SHP77 treated with DMSO at 0.1 percent for 48 hours (cell line): ENCODE data around the gene TRABD2B.

Source experiments
- DNase-seq: peaks from one replicate; lab custom pipeline; 2025; lab: John Stamatoyannopoulos, UW

Gene TRABD2B

GRCh38 chr1:47935856-47936255 lies 61.3 kb downstream of the TRABD2B start:
- DNase-seq = no peak

- no peak for DNase-seq
Observed at GRCh38 chr1:47935163-47935562, 62.0 kb downstream of the TRABD2B start.

DNA sequence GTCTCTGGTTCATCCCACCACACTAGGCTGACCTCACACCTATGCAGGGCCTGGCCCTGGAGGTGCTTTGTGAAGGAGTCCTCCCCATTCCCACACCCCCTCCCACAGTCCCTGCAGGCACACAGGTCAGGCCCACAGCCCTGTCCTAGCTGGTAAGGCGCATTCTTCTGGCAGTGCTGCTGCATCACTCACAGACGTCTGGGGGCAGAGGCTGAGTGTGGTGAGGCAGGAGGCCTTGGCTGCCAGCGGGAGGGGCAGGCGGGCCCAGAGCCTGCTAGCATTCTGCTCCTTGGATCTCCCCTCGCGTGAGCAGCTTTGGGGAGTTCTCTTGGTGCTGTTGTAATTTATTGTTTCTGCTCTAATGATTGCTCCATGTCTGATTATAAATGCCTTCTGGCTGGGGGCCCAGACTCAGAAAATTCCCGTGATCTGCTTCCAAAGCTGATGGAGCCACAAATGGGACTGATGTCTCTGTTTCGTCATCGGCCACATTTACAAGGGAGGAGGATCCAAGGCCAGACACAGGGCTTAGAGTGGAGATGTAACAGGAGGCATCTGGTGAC lies 62.9 kb downstream of the TRABD2B start:
- DNase-seq = no peak

DNA sequence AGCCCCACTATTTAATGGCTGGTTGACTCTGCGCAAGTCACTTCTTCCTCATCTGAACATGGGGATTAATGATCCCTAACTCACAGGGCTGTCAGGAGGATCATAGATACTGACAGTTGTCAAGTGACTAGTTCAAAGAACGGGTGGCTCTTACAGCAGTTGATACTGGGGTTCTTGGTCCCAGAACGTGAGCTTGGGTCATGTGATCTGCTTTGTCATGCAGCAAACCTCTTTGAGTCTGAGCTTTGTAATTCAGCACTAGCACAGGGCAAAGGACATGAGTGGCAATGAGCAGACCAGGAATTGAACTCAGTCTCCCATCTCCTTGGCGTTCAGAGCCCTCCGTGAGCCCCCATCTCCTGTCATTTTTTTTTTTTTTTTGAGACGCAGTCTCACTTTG lies 64.4 kb downstream of the TRABD2B start:
- no peak for DNase-seq

- DNase-seq = no peak
Observed at GRCh38 chr1:47931395-47931794, 65.8 kb downstream of the TRABD2B start.

GRCh38 chr1:47930210-47930840 lies 66.9 kb downstream of the TRABD2B start:
- no peak for DNase-seq

DNA sequence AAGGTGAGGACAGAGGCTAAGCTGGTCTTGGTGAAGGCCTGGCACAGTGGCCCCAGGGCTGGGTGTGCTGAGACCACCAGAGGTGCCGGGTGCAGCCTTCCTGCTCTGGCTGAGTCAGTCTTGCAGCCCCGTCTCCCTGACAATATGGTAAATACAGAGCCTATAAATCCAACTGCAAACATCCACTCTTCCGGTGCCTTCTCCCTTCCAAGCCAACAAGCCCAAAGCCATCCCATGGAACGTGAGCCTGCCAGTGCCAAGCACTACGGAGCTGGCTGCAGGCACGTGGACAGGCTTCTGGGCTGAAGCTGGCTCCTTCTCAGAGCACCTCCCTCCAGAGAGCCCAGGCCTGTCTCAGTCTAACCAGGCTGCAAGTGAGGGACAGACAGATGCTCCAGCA lies 70.0 kb downstream of the TRABD2B start:
- DNase-seq = no peak

- DNase-seq = no peak
Observed at GRCh38 chr1:47926461-47926999, 70.7 kb downstream of the TRABD2B start.

DNA sequence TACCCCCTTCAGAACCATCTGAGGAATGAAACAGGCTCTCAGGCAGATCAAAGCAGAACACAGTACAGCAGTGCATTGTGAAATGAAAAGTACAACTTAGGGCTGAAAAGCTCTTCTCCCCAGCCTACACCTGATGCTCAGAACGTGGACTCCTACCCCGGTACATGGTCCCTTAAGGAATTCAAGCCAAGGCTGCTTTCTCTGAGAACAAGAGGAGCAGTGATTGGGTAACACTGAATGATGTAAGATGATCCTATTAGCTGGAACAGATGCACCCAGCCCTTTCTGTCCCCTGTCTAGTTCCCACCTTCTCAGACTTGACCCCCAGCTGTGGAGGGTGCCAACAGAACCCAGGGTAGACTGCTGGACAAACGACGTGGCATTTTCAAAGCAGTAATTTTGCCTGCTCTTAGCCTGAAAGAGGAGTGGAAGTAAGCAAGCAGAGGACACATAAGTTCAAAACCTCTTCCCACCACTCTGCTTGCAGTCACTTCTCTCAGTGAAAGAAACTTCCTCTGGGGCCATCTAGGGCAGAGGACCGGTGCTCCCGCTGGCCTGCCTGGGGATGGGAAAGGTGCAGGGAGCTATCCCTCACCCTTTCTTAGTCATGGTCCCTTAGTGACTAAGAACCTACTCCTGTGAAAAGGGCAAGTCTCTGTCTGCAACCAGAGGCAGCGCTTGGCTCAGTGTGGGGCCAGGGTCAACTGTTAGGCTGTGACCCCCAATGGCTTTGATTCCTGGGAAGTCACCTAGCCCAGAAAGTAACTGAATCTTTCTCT lies 72.7 kb downstream of the TRABD2B start:
- no peak for DNase-seq

- no peak for DNase-seq
Observed at GRCh38 chr1:47921935-47922415, 75.2 kb downstream of the TRABD2B start.

- DNase-seq = no peak
Observed at GRCh38 chr1:47919113-47919833, 77.9 kb downstream of the TRABD2B start.

DNA sequence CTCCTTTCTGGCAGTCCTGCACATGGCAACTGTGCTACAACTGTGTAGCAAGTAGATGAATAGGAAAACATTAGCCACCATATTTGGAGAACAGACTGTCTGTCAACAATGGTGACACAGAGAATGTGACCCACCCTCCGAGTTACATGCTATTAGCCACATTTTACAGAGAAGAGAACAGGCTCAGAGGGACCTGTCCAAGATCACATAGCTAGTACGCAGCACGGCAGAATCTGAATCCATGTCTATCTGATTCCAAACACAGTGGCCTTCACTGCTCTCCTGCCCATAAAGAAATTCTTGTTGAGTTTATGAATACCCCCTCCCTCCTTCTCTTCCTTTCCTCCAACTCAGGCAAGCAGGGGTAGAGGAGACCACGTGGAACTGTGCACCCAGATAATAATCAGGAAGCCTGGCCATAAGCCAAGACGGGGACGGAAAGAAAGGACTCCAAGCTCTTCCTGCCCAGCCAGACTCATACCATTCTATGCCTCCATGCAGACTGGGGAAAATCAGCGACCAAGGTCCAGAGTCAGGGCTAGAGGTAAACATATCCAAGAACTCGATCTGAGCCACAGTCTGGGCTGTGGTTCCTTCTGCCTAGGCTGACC lies 78.8 kb downstream of the TRABD2B start:
- no peak for DNase-seq

DNA sequence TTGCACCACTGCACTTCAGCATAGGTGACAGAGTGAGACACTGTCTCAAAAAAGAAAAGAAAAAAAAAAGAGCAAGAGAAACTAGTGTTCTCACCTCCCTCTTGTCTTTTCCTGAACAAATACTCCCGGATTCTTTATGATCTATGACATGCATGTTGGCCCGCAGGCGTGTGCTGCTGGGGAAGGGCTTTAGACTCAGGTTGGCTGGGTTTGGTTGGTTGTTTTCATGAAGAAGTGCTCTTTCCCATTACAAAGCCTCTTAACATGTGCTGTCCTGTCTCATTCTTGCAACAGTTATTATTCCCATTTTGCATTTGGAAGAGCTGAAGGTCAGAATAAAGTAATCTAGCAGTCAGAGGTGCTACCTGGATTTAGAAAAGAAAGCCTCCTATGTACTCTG lies 79.5 kb downstream of the TRABD2B start:
- no peak for DNase-seq

DNA sequence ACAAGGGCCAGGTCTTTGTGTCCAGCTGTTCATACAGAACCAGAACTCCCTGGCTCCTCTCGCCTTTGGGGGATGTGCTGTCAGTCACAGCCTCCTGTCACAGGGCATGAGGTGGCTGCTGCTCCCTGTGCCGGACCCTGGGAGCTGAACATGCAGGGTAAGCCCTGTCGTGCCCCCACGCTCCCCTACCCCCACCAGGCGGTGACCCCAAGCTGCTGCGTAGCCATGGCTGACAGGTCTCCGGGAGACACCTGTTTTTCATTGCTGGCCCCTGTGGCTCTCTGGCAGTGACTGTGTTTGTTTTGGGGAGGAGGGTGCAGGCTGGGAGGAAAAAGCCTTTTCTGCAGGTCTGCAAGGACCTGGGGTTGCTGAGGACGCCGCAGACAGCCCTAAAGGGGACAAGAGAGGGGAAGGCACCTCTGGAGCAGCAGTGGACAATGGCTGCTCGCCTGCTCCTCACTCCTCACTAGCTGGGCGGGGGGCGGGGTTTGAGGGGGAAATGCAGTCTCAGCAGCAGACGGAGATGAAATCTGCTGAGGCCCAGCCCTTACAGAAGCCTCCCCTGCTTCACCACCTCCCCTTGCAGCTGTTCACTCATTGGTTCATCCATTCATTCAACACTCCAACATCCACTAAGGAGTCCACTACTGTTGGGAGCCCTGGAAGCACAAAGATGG lies 81.4 kb downstream of the TRABD2B start:
- no peak for DNase-seq

- DNase-seq = no peak
Observed at GRCh38 chr1:47914952-47915676, 82.1 kb downstream of the TRABD2B start.

- no peak for DNase-seq
Observed at GRCh38 chr1:47914218-47914938, 82.8 kb downstream of the TRABD2B start.

DNA sequence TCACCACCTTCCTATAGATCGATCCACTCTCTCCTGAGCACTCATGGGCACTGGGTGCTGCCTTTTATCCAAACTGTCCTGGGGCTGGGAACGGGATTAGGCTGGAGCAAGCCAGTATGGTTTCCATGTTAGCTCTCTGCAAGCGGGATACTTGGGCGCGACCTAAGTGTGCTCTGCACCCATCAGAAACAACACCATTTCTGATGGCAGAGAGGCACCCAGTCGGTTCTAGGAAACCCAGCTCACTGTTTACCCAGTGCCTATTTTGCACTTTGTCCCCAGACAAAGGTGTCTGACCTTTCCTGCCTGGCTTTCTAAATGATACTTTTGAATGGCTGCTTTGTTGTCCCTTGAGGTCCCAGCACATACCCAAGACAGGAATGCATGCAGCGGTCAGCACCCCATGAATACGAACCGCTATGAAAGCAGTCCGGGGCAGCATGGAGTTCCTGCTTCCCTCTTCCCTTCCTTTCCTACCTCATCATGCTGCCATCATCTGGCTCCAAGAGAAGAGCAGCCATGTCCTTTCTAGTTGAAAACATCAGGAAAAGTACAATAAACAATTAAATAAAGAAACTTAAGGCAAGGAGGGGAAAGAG lies 83.9 kb downstream of the TRABD2B start:
- no peak for DNase-seq

GRCh38 chr1:47912756-47913155 lies 84.4 kb downstream of the TRABD2B start:
- DNase-seq = no peak

- DNase-seq = no peak
Observed at GRCh38 chr1:47911892-47912291, 85.3 kb downstream of the TRABD2B start.

GRCh38 chr1:47911424-47911823 lies 85.8 kb downstream of the TRABD2B start:
- no peak for DNase-seq
